Glutamatergic neuron (in vitro differentiated cells): ENCODE measurements around the gene ARMC12. TPM values are rescaled to one million over a fixed set of nuclear protein-coding genes. Genes with fewer than 3 reads are reported as not detected.

Experiments
- DNase-seq: peaks from one replicate; pipeline ENCODE4 v3.0.0; 2022
- H3K27ac Mint-ChIP-seq: one replicate; pipeline ENCODE4 v1.8.0; 2020; ENCODE audit warnings: mild to moderate bottlenecking, mixed read lengths, inconsistent platforms; ENCODE audit not compliant: unreplicated experiment
- H3K27me3 Mint-ChIP-seq: one replicate; pipeline ENCODE4 v1.8.0; 2020; ENCODE audit warnings: mild to moderate bottlenecking, moderate library complexity, mixed read lengths, inconsistent platforms; ENCODE audit not compliant: unreplicated experiment
- H3K36me3 Mint-ChIP-seq: one replicate; pipeline ENCODE4 v1.8.0; 2020; ENCODE audit warnings: mild to moderate bottlenecking, mixed read lengths, inconsistent platforms; ENCODE audit not compliant: unreplicated experiment
- H3K4me1 Mint-ChIP-seq: one replicate; pipeline ENCODE4 v1.8.0; 2020; ENCODE audit warnings: mild to moderate bottlenecking, low read depth, mixed read lengths, inconsistent platforms; ENCODE audit not compliant: unreplicated experiment
- H3K4me3 Mint-ChIP-seq: one replicate; pipeline ENCODE4 v1.8.0; 2020; ENCODE audit warnings: mild to moderate bottlenecking, mixed read lengths, inconsistent platforms; ENCODE audit not compliant: unreplicated experiment
- H3K9me3 Mint-ChIP-seq: one replicate; pipeline ENCODE4 v1.8.0; 2020; ENCODE audit warnings: mild to moderate bottlenecking, moderate library complexity, mixed read lengths, inconsistent platforms; ENCODE audit not compliant: unreplicated experiment
- total RNA-seq: library from RNA; stranded (reverse); fragmentation: NEBNext Ultra II Directional; extraction: Animal tissue kit (Norgen Biotek cat#: 25700); gene quantifications from one replicate; pipeline ENCODE4 v1.2.1, GENCODE V29; 2021; ENCODE audit not compliant: unreplicated experiment
- TF ChIP-seq, protein P1 (sequence below): fragments of 200-600 bp; sonication (generic); IDR thresholded peaks from one replicate; pipeline ENCODE4 v1.5.0; 2021; ENCODE audit not compliant: partially characterized antibody, unreplicated experiment

Gene ARMC12
- total RNA-seq, 1 donor from 2014 or later, result 2.6 TPM

DNA sequence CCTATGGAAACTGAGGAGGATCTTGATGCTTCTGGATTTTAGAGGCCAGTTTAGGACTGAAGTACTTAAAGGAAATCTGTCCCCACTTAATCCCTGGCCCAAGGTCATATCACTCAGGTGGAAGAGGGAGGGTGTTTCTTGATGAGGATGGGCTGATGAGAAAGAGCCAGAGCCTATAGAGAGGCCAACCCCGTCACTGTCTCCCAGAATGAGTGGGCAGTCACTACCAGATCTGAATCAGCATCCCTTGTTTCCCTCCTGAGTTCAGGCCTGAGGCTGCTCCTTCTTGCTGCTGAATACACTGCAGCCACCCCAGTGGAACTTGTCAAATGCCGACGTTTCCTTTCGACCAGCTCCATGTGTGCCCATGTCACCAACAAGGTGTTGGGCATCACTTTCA is 14.8 kb downstream of the ARMC12 start:
- Mint-ChIP-seq H3K4me3 (no peak overlapping the region), H3K9me3 (peaks cover 5% of the 10 kb centered on the region), H3K4me1 (peaks cover 2% of the 10 kb centered on the region), H3K36me3 (peaks cover 11% of the 10 kb centered on the region), H3K27ac (no peak overlapping the region), H3K27me3 (peaks cover 6% of the 10 kb centered on the region)
- TF ChIP-seq, protein P1, sequence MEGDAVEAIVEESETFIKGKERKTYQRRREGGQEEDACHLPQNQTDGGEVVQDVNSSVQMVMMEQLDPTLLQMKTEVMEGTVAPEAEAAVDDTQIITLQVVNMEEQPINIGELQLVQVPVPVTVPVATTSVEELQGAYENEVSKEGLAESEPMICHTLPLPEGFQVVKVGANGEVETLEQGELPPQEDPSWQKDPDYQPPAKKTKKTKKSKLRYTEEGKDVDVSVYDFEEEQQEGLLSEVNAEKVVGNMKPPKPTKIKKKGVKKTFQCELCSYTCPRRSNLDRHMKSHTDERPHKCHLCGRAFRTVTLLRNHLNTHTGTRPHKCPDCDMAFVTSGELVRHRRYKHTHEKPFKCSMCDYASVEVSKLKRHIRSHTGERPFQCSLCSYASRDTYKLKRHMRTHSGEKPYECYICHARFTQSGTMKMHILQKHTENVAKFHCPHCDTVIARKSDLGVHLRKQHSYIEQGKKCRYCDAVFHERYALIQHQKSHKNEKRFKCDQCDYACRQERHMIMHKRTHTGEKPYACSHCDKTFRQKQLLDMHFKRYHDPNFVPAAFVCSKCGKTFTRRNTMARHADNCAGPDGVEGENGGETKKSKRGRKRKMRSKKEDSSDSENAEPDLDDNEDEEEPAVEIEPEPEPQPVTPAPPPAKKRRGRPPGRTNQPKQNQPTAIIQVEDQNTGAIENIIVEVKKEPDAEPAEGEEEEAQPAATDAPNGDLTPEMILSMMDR, result no peak
- no peak for DNase-seq

DNA sequence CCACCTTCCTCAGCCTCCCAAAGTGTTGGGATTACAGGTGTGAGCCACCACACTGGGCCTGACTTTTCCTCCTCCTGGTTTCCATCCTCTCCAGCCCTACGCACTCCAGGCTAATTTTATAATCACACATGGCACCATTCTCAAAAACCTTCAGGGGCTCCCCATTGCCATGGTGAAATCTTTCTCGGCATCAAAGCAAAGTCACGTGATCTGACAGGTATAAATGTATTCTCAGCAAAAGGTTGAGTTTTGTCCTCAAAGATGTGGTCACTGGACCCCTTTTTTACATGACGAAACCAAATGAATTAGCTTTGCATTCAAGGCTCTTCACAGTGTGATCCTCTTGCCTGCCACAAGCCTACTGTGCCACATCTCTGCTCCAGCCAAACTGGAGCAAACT is 15.5 kb downstream of the ARMC12 start:
- H3K4me1 Mint-ChIP-seq, result peaks cover 2% of the 10 kb centered on the region
- no peak for DNase-seq
- peaks cover 5% of the 10 kb centered on the region for H3K9me3 Mint-ChIP-seq
- H3K27me3 Mint-ChIP-seq, result peaks cover 6% of the 10 kb centered on the region
- peaks cover 8% of the 10 kb centered on the region for H3K36me3 Mint-ChIP-seq
- no peak overlapping the region for H3K4me3 Mint-ChIP-seq
- TF ChIP-seq, protein P1, result no peak
- H3K27ac Mint-ChIP-seq, result no peak overlapping the region

DNA sequence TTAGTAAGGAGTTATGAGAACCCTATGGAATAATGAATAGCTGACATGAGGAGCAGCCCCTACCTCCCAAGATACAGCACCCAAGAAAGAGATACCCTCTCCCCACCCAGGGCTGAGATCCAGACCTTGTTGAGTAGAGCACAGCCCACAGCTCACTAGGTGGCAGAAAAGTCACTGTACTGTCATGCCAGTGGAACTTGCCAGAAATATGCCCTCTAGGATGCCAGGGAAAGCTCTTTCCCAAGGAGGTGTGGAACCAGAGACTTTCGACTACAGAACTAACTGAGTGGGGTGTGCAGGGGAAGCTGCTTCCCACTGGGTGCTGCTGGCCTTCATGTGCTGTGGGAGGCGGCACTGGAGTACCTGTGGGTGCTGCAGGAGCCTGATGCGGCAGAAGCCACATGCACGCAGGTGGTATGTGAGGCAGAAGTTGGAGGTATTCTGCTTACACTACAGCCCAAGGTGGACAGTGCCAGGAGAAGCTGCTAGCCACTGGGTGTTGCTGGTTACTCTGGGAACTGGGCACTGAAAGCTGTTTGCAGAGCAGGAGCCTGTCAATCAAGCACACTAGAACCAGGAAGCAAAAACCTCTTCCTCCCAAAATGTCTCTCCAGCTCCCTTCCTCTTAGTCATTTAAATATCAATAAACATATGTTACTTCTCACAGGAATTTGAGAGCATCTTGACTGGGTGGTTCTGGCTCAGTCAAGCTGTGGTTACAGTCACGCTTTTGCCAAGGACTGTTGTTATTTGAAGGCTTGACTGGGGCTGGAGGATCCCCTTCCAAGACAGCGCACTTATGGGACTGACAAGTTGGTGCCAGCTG is 17.8 kb downstream of the ARMC12 start:
- Mint-ChIP-seq H3K4me1 (peaks cover 4% of the 10 kb centered on the region), H3K9me3 (peaks cover 3% of the 10 kb centered on the region), H3K4me3 (no peak overlapping the region), H3K27me3 (peaks cover 4% of the 10 kb centered on the region), H3K27ac (no peak overlapping the region), H3K36me3 (no peaks in the 10 kb centered on the region)
- no peak for DNase-seq
- TF ChIP-seq, protein P1, result no peak

DNA sequence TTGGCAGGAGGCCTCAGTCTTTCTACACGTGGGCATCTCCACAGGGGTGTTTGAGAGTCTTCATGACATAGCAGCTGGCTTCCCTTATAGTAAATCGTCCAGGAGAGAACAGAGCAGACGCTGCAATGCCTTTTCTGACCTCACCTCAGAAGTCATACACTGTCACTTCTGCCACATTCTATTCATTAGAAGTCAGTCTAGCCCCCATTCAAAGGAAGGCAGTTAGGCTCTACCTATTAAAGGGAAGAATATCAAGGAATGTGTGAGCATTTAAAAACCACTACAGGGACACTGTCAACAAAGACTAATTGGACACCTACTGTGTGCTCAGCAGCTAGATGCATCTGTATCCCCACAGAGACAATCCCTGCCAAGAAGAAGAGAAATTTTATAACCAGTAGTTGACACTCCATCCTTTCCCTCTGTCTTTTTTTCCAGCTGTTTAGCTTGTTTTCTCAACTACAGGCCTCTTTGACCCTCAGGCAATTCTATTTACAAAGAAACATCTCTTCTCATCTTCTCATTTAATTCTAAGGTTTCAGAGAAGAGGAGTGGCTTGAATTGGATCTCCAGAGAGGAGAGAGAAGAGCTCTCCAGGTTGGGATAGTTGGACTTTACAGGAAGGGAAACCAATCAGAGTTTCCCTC is 18.6 kb downstream of the ARMC12 start:
- no peaks in the 10 kb centered on the region for H3K36me3 Mint-ChIP-seq
- no peak for DNase-seq
- H3K9me3 Mint-ChIP-seq, result peaks cover 3% of the 10 kb centered on the region
- peaks cover 4% of the 10 kb centered on the region for H3K27me3 Mint-ChIP-seq
- H3K27ac Mint-ChIP-seq, result no peak overlapping the region
- H3K4me1 Mint-ChIP-seq, result peaks cover 4% of the 10 kb centered on the region
- no peak overlapping the region for H3K4me3 Mint-ChIP-seq
- TF ChIP-seq, protein P1, result no peak
